ENCODE measurements around the gene IFIT1B. TPM values are rescaled to one million over a fixed set of nuclear protein-coding genes. Genes with fewer than 3 reads are reported as not detected.

Gene IFIT1B
- total RNA-seq, 1 experiment from 2014 or later: not detected

- no peak for TF ChIP-seq MAX (CRISPR knock-in tag; IDR thresholded peaks at IDR 0.05)
- no peak for TF ChIP-seq JUN (CRISPR knock-in tag; IDR thresholded peaks at IDR 0.05)
- TF ChIP-seq ZNF121 (CRISPR knock-in tag; IDR thresholded peaks at IDR 0.05): no peak
- no peak for TF ChIP-seq FOXP1 (CRISPR knock-in tag; IDR thresholded peaks at IDR 0.05; ENCODE audit: borderline replicate concordance)
Observed at GRCh38 chr10:89428877-89429276, 51.0 kb downstream of the IFIT1B start (continued).

GRCh38 chr10:89431977-89432376 lies 54.1 kb downstream of the IFIT1B start:
- ChIA-PET CTCF (interaction anchor here (1.1 to 1.7 kb wide), 2 partner anchors 102 to 131 kb away, joined by 3 to 5 read pairs; no protein-coding TSS in a partner anchor), POLR2A (no interaction called here)
- TF ChIP-seq PRDM15 (CRISPR knock-in tag; IDR thresholded peaks at IDR 0.05) (no peak), FOXJ3 (CRISPR knock-in tag; IDR thresholded peaks at IDR 0.05; ENCODE audit: borderline replicate concordance) (no peak), RORB (CRISPR knock-in tag; IDR thresholded peaks at IDR 0.05) (no peak), AFF4 (CRISPR knock-in tag; IDR thresholded peaks at IDR 0.05; ENCODE audit: borderline replicate concordance) (no peak), USF2 (CRISPR knock-in tag; IDR thresholded peaks at IDR 0.05) (no peak), ZSCAN18 (CRISPR knock-in tag; IDR thresholded peaks at IDR 0.05) (no peak), JUN (CRISPR knock-in tag; IDR thresholded peaks at IDR 0.05) (no peak), CTCF (IDR thresholded peaks at IDR 0.05) (no peak), CDX4 (CRISPR knock-in tag; IDR thresholded peaks at IDR 0.05; ENCODE audit: borderline replicate concordance) (no peak), MAX (CRISPR knock-in tag; IDR thresholded peaks at IDR 0.05) (no peak), ZNF219 (CRISPR knock-in tag; IDR thresholded peaks at IDR 0.05; ENCODE audit: borderline replicate concordance) (no peak), CREM (CRISPR knock-in tag; IDR thresholded peaks at IDR 0.05) (no peak), SMAD4 (CRISPR knock-in tag; IDR thresholded peaks at IDR 0.05) (no peak), MLX (CRISPR knock-in tag; IDR thresholded peaks at IDR 0.05) (no peak)
- ATAC-seq (no peak), DNase-seq (ENCODE audit: low spot score) (no peak)
- Mint-ChIP-seq H3K4me1 (peaks cover 63% of the 10 kb centered on the region), H3K27ac (peak overlapping the region; percentile 54; the same call in 1 of the 2 replicates), H3K9me3 (no peaks in the 10 kb centered on the region), H3K36me3 (peaks cover 4% of the 10 kb centered on the region; the same call in 1 of the 2 replicates), H3K4me3 (no peak overlapping the region), H3K27me3 (ENCODE audit: low read depth) (no peaks in the 10 kb centered on the region)

Data from WTC11 (cell line).